SU-DHL-6 (cell line): ENCODE data around the gene CA12.

Experiments used
- CTCF ChIP-seq: fragments of 200-600 bp; sonication (generic); IDR thresholded peaks from one replicate; pipeline ENCODE4 v1.5.1; 2017; ENCODE audit warnings: antibody characterized with exemption, mild to moderate bottlenecking, low read length, moderate library complexity; ENCODE audit not compliant: insufficient read depth, poor library complexity, severe bottlenecking
- EZH2phosphoT487 ChIP-seq: fragments of 200-600 bp; sonication (generic), shearing (Covaris generic); conservative IDR thresholded peaks from 2 replicates; pipeline ENCODE4 v1.6.1; 2018; ENCODE audit warnings: mild to moderate bottlenecking, antibody characterized with exemption, low read length, moderate library complexity, mixed read lengths

GRCh38 chr15:63339836-63340235, 41.8 kb downstream of the CA12 start:
- no peak for TF ChIP-seq CTCF
- TF ChIP-seq EZH2phosphoT487, result no peak
